ENCODE data around the gene KCNK13. TPM values are rescaled to one million over a fixed set of nuclear protein-coding genes. Genes with fewer than 3 reads are reported as not detected.
"Not testable (repeated sequence)": the region's sequence is repeated elsewhere in the genome, so short reads cannot be mapped to it uniquely, and the experiment has no call there.

KCNK13 gene
- total and polyA plus RNA-seq, 3 experiments from 2014 or later: 0.09 to 0.16 TPM; not detected in 1

DNA sequence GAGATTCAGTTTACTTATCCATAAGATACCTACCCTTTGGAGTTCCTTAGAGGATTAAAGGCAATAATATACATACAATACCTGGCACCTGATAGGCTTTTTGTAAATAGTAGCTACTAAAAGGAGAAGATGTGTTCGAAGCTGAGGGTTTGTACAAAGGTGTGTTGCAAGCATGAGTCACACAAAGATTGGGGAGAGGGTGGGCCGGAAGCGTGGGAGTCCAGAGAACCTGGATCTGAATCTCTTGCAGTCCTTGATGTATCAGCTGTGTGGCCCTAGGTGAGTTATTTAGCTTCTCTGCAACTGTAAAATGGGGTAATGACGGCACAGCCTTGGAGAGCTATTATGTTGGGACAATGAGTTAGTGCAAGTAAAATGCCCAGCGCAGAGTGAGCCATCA, 132.9 kb downstream of the KCNK13 start:
- DNase-seq: no peak
- no peaks in the 10 kb centered on the region for H3K36me3 ChIP-seq (ENCODE audit: insufficient read depth, low read length)
- H3K27me3 ChIP-seq (ENCODE audit: insufficient read depth, low read length, poor library complexity, severe bottlenecking): no peaks in the 10 kb centered on the region
- Mint-ChIP-seq H3K36me3 (no peaks in the 10 kb centered on the region), H3K27me3 (peaks cover 20 to 44% of the 10 kb centered on the region in 2 donors), H3K27ac (no peak overlapping the region), H3K4me3 (no peak overlapping the region), H3K4me1 (no peaks in the 10 kb centered on the region), H3K9me3 (no peaks in the 10 kb centered on the region)
- ChIA-PET POLR2A (no interaction called here), CTCF (no interaction called here)
- no peaks in the 10 kb centered on the region for H3K4me1 ChIP-seq (ENCODE audit: insufficient read depth, low read length)
- no peak overlapping the region for H3K27ac ChIP-seq (ENCODE audit: low read depth, low read length)
- no peak overlapping the region for H3K4me3 ChIP-seq (ENCODE audit: low read length)
- no peaks in the 10 kb centered on the region for H3K9me3 ChIP-seq (ENCODE audit: low read length)

GRCh38 chr14:90198541-90199060, 136.8 kb downstream of the KCNK13 start:
- no peak for DNase-seq
- Histone ChIP-seq H3K27ac (ENCODE audit: low read depth, low read length) (no peak overlapping the region), H3K4me1 (ENCODE audit: insufficient read depth, low read length) (no peaks in the 10 kb centered on the region), H3K9me3 (ENCODE audit: low read length) (no peaks in the 10 kb centered on the region), H3K36me3 (ENCODE audit: insufficient read depth, low read length) (no peaks in the 10 kb centered on the region), H3K4me3 (ENCODE audit: low read length) (no peak overlapping the region), H3K27me3 (ENCODE audit: insufficient read depth, low read length, poor library complexity, severe bottlenecking) (no peaks in the 10 kb centered on the region)
- POLR2A ChIA-PET: no interaction called here
- H3K9me3 Mint-ChIP-seq: peaks cover 0 to 5% (median 2%) of the 10 kb centered on the region in 5 donors
- peaks cover 13 to 65% of the 10 kb centered on the region in 2 donors for H3K27me3 Mint-ChIP-seq
- no peak overlapping the region for H3K4me3 Mint-ChIP-seq
- H3K4me1 Mint-ChIP-seq: no peaks in the 10 kb centered on the region
- CTCF ChIA-PET: no interaction called here
- H3K36me3 Mint-ChIP-seq: no peaks in the 10 kb centered on the region
- H3K27ac Mint-ChIP-seq: no peak overlapping the region

DNA sequence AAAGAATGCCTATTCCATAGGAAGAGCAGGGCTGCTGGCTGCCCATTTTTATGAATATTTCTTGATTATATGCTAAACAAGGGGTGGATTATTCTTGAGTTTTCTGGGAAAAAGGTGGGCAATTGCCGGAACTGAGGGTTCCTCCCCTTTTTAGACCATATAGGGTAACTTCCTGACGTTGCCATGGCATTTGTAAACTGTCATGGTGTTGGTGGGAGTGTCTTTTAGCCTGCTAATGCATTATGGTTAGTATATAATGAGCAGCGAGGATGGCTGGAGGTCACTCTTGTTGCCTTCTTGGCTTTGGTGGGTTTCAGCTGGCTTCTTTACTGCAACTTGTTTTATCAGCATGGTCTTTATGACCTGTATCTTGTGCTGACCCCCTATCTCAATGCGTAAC, 138.8 kb downstream of the KCNK13 start:
- H3K4me3 Mint-ChIP-seq; H3K36me3 ChIP-seq (ENCODE audit: insufficient read depth, low read length); POLR2A ChIA-PET; H3K27ac Mint-ChIP-seq; H3K4me3 ChIP-seq (ENCODE audit: low read length); H3K36me3 Mint-ChIP-seq; DNase-seq; H3K27ac ChIP-seq (ENCODE audit: low read depth, low read length); H3K27me3 ChIP-seq (ENCODE audit: insufficient read depth, low read length, poor library complexity, severe bottlenecking); CTCF ChIA-PET; H3K9me3 ChIP-seq (ENCODE audit: low read length); H3K4me1 Mint-ChIP-seq; H3K4me1 ChIP-seq (ENCODE audit: insufficient read depth, low read length); H3K9me3 Mint-ChIP-seq: not testable (repeated sequence)
- peaks cover 14 to 68% of the 10 kb centered on the region in 2 donors for H3K27me3 Mint-ChIP-seq

- H3K9me3 Mint-ChIP-seq: peaks cover 4 to 7% (median 6%) of the 10 kb centered on the region in 5 donors
- POLR2A ChIA-PET: no interaction called here
- H3K4me3 Mint-ChIP-seq: no peak overlapping the region
- Histone ChIP-seq H3K27me3 (ENCODE audit: insufficient read depth, low read length, poor library complexity, severe bottlenecking) (no peaks in the 10 kb centered on the region), H3K27ac (ENCODE audit: low read depth, low read length) (no peak overlapping the region), H3K4me1 (ENCODE audit: insufficient read depth, low read length) (no peaks in the 10 kb centered on the region), H3K9me3 (ENCODE audit: low read length) (no peaks in the 10 kb centered on the region), H3K36me3 (ENCODE audit: insufficient read depth, low read length) (no peaks in the 10 kb centered on the region), H3K4me3 (ENCODE audit: low read length) (no peak overlapping the region)
- no peaks in the 10 kb centered on the region for H3K4me1 Mint-ChIP-seq
- no peak overlapping the region for H3K27ac Mint-ChIP-seq
- peaks cover 18 to 71% of the 10 kb centered on the region in 2 donors for H3K27me3 Mint-ChIP-seq
- CTCF ChIA-PET: no interaction called here
- no peak for DNase-seq
- no peaks in the 10 kb centered on the region for H3K36me3 Mint-ChIP-seq
These were observed 139.6 kb downstream of the KCNK13 start for GRCh38 chr14:90201344-90201743.

DNA sequence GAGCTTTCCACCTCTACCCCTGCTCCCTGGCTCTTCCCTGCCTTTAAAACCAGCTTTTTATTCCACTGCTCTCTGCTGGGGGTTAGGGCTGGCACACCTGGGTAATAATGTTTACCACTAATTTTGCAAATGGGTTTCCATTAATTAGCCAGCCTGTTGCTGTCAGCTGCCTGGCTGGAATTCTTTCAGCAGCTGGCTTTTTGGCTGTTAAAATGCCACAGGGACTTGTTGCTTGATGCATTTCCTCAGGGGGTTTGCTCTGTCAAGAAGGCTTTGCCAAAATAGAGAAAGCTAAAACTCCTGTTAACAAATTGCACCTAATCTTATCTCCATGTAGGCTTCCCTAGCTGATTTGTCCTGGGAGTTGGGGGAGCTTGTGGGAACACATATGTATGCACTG, 142.7 kb downstream of the KCNK13 start:
- ChIA-PET CTCF (interaction anchor here (1.2 kb wide), 1 partner anchor 9 kb away, joined by 4 read pairs; no protein-coding TSS in a partner anchor), POLR2A (no interaction called here)
- Mint-ChIP-seq H3K27me3 (peaks cover 17 to 47% of the 10 kb centered on the region in 2 donors), H3K36me3 (no peaks in the 10 kb centered on the region), H3K9me3 (peaks cover 4 to 8% (median 6%) of the 10 kb centered on the region in 5 donors), H3K4me1 (no peaks in the 10 kb centered on the region), H3K4me3 (no peak overlapping the region), H3K27ac (no peak overlapping the region)
- DNase-seq: no peak
- Histone ChIP-seq H3K4me1 (ENCODE audit: insufficient read depth, low read length) (no peaks in the 10 kb centered on the region), H3K27me3 (ENCODE audit: insufficient read depth, low read length, poor library complexity, severe bottlenecking) (no peaks in the 10 kb centered on the region), H3K4me3 (ENCODE audit: low read length) (no peak overlapping the region), H3K27ac (ENCODE audit: low read depth, low read length) (no peak overlapping the region), H3K36me3 (ENCODE audit: insufficient read depth, low read length) (no peaks in the 10 kb centered on the region), H3K9me3 (ENCODE audit: low read length) (no peaks in the 10 kb centered on the region)

- H3K36me3 Mint-ChIP-seq: no peaks in the 10 kb centered on the region
- ChIA-PET CTCF (interaction anchor here (1.6 kb wide), 1 partner anchor 9 kb away, joined by 4 read pairs; no protein-coding TSS in a partner anchor), POLR2A (no interaction called here)
- H3K9me3 ChIP-seq (ENCODE audit: low read length): no peaks in the 10 kb centered on the region
- DNase-seq: no peak
- H3K27me3 Mint-ChIP-seq: peaks cover 6 to 52% of the 10 kb centered on the region in 2 donors
- H3K4me1 ChIP-seq (ENCODE audit: insufficient read depth, low read length): no peaks in the 10 kb centered on the region
- peaks cover 0 to 8% (median 4%) of the 10 kb centered on the region in 5 donors for H3K9me3 Mint-ChIP-seq
- no peak overlapping the region for H3K27ac ChIP-seq (ENCODE audit: low read depth, low read length)
- no peak overlapping the region for H3K4me3 Mint-ChIP-seq
- peaks cover 7% of the 10 kb centered on the region for H3K27me3 ChIP-seq (ENCODE audit: insufficient read depth, low read length, poor library complexity, severe bottlenecking)
- H3K4me1 Mint-ChIP-seq: no peaks in the 10 kb centered on the region
- H3K4me3 ChIP-seq (ENCODE audit: low read length): no peak overlapping the region
- no peaks in the 10 kb centered on the region for H3K36me3 ChIP-seq (ENCODE audit: insufficient read depth, low read length)
- H3K27ac Mint-ChIP-seq: no peak overlapping the region
These were observed 151.4 kb downstream of the KCNK13 start for GRCh38 chr14:90213099-90213748.

DNA sequence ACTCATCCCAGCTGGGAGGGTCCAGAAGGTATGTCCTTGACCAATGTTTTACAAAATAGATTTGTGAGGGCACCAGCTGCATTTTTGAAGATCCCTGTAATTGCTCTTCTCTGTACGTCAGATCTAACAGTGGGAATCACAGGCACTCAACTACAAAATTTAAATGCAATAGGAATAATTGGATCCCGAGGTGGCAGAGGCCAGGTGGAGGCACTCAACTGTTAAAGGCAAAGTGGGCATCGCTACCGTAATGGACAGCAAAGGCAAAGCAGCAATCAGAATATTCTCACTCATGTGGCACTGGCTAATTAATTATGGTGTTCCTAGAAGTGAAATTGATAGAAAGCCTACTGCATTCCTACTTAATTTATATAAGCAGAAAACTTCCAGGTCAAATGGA, 166.7 kb downstream of the KCNK13 start:
- Mint-ChIP-seq H3K4me3 (no peak overlapping the region), H3K27ac (no peak overlapping the region), H3K4me1 (no peaks in the 10 kb centered on the region), H3K27me3 (peaks cover 9 to 27% of the 10 kb centered on the region in 2 donors), H3K9me3 (peaks cover 0 to 7% (median 4%) of the 10 kb centered on the region in 5 donors), H3K36me3 (no peaks in the 10 kb centered on the region)
- CTCF ChIA-PET: no interaction called here
- DNase-seq: no peak
- no peaks in the 10 kb centered on the region for H3K4me1 ChIP-seq (ENCODE audit: insufficient read depth, low read length)
- no peaks in the 10 kb centered on the region for H3K36me3 ChIP-seq (ENCODE audit: insufficient read depth, low read length)
- no peaks in the 10 kb centered on the region for H3K27me3 ChIP-seq (ENCODE audit: insufficient read depth, low read length, poor library complexity, severe bottlenecking)
- no peak overlapping the region for H3K4me3 ChIP-seq (ENCODE audit: low read length)
- H3K27ac ChIP-seq (ENCODE audit: low read depth, low read length): no peak overlapping the region
- no peaks in the 10 kb centered on the region for H3K9me3 ChIP-seq (ENCODE audit: low read length)
- POLR2A ChIA-PET: no interaction called here

DNA sequence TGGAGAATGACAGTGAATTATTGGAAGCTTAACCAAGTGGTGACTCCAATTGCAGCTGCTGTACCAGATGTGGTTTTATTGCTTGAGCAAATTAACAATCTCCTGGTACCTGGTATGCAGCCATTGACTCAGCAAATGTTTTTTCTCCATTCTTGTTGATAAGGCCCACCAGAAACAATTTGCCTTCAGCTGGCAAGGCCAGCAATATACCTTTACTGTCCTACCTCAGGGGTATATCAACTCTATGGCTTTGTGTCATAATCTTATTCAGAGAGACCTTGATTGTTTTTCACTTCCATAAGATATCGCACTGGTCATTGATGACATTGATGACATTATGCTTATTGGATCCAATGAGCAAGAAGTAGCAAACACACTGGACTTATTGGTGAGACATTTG, 168.1 kb downstream of the KCNK13 start:
- H3K27me3 ChIP-seq (ENCODE audit: insufficient read depth, low read length, poor library complexity, severe bottlenecking); CTCF ChIA-PET; H3K9me3 Mint-ChIP-seq; H3K36me3 ChIP-seq (ENCODE audit: insufficient read depth, low read length); H3K27ac ChIP-seq (ENCODE audit: low read depth, low read length); H3K27ac Mint-ChIP-seq; H3K9me3 ChIP-seq (ENCODE audit: low read length); H3K4me3 ChIP-seq (ENCODE audit: low read length); H3K36me3 Mint-ChIP-seq; H3K4me3 Mint-ChIP-seq; H3K4me1 ChIP-seq (ENCODE audit: insufficient read depth, low read length); H3K4me1 Mint-ChIP-seq; POLR2A ChIA-PET; DNase-seq: not testable (repeated sequence)
- H3K27me3 Mint-ChIP-seq: peaks cover 7 to 28% of the 10 kb centered on the region in 2 donors
